Thyroid gland (tissue), 4 donors: ENCODE results near the gene CLSTN2. TPM values are rescaled to one million over a fixed set of nuclear protein-coding genes. Genes with fewer than 3 reads are reported as not detected.

Source experiments
- DNase-seq, 2 donors: peaks; one replicate each; pipeline ENCODE4 v3.0.0-alpha.2; 2019
- H3K27ac ChIP-seq, 3 donors: fragments of 200-600 bp; sonication (generic); 1 replicate in 2 of 3; 2 replicates in 1 of 3; pipeline ENCODE4 v1.5.1; 2016 to 2019; ENCODE audit warnings: mild to moderate bottlenecking in 1 of 3, moderate library complexity in 1 of 3
- H3K27me3 ChIP-seq: fragments of 200-600 bp; sonication (generic); one replicate; pipeline ENCODE4 v1.5.1; 2019
- H3K36me3 ChIP-seq, 2 donors: fragments of 200-600 bp; sonication (generic); one replicate each; pipeline ENCODE4 v1.5.1; 2016 to 2019
- H3K4me1 ChIP-seq, 2 donors: fragments of 200-600 bp; sonication (generic); one replicate each; pipeline ENCODE4 v1.5.1; 2017 to 2019
- H3K4me3 ChIP-seq, 3 donors: fragments of 200-600 bp; sonication (generic); replicated peaks in 1 of 3; 1 replicate in 2 of 3; 2 replicates in 1 of 3; pipeline ENCODE4 v1.5.1; 2016; ENCODE audit warnings: mild to moderate bottlenecking in 1 of 3
- H3K9me3 ChIP-seq: fragments of 200-600 bp; sonication (generic); one replicate; pipeline ENCODE4 v1.5.1; 2017
- POLR2A ChIP-seq, 2 donors: fragments of 450-650 bp; IDR thresholded peaks; one replicate each; pipeline ENCODE4 v1.6.1; 2017; ENCODE audit warnings: antibody characterized with exemption in 2 of 2, mild to moderate bottlenecking in 2 of 2, moderate library complexity in 1 of 2
- WGBS, 2 donors: methylation state at CpG; one replicate each; pipeline ENCODE4 v1.1.5; 2017; 5-methylcytosine and 5-hydroxymethylcytosine counted together
- intact Hi-C: fragments of 100-400 bp; cut with DNase I; formaldehyde crosslinking; loops from one replicate; pipeline ENCODE4 v1.15.1; 2023
- total RNA-seq, 4 donors: library from RNA; depleted of rRNA; stranded (reverse); fragments of >200 nt; gene quantifications; one replicate each; pipeline ENCODE4 v1.2.3, GENCODE V29; 2016
- TF ChIP-seq, protein P1 (sequence below), 6 experiments: fragments of 200-600 bp in 3 of 6; fragments of 450-650 bp in 3 of 6; sonication (generic) in 3 of 6; IDR thresholded peaks; one replicate each; pipeline ENCODE4 v1.5.1; 2016 to 2019; ENCODE audit warnings: antibody characterized with exemption in 6 of 6, mild to moderate bottlenecking in 2 of 6, inconsistent platforms in 1 of 6, moderate library complexity in 1 of 6

The CLSTN2 gene
- total RNA-seq, 4 donors from 2014 or later = 9.7 to 32.9 (median 15.5) TPM

GRCh38 chr3:140196970-140197369 is 262.0 kb downstream of the CLSTN2 start:
- Histone ChIP-seq H3K4me1 (no peaks in the 10 kb centered on the region), H3K27me3 (no peaks in the 10 kb centered on the region), H3K27ac (no peak overlapping the region), H3K9me3 (no peaks in the 10 kb centered on the region), H3K36me3 (no peaks in the 10 kb centered on the region), H3K4me3 (no peak overlapping the region)
- TF ChIP-seq, protein P1, sequence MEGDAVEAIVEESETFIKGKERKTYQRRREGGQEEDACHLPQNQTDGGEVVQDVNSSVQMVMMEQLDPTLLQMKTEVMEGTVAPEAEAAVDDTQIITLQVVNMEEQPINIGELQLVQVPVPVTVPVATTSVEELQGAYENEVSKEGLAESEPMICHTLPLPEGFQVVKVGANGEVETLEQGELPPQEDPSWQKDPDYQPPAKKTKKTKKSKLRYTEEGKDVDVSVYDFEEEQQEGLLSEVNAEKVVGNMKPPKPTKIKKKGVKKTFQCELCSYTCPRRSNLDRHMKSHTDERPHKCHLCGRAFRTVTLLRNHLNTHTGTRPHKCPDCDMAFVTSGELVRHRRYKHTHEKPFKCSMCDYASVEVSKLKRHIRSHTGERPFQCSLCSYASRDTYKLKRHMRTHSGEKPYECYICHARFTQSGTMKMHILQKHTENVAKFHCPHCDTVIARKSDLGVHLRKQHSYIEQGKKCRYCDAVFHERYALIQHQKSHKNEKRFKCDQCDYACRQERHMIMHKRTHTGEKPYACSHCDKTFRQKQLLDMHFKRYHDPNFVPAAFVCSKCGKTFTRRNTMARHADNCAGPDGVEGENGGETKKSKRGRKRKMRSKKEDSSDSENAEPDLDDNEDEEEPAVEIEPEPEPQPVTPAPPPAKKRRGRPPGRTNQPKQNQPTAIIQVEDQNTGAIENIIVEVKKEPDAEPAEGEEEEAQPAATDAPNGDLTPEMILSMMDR (IDR thresholded peaks at IDR 0.05) = no peak
- no peak for TF ChIP-seq POLR2A (IDR thresholded peaks at IDR 0.05)
- intact Hi-C loops = no loop called here
- no peak for DNase-seq

GRCh38 chr3:140198242-140198641 is 263.3 kb downstream of the CLSTN2 start:
- intact Hi-C loops = no loop called here
- DNase-seq = no peak
- TF ChIP-seq, protein P1 (IDR thresholded peaks at IDR 0.05) = no peak
- no peak for TF ChIP-seq POLR2A (IDR thresholded peaks at IDR 0.05)

DNA sequence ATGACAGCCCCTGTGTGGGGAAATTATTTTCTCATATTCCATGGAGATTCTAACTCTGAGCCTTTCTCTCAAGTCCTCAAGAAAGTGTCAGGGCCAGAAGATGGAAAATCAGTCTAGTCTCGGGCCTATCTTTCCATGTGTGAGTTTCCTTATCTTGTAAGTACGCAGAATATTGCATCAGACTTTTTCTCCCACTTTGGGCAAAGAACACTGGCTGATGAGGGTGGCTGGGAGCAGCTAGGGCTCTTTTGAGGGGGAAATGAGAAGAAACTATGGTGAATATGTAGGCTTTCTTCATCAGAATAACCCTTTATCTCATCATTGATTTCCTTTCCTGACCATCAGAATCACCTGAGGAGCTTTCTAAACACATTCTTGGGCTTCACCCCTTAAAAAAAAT is 264.0 kb downstream of the CLSTN2 start:
- Histone ChIP-seq H3K4me3 (no peak overlapping the region), H3K27me3 (no peaks in the 10 kb centered on the region), H3K9me3 (no peaks in the 10 kb centered on the region), H3K27ac (no peak overlapping the region), H3K4me1 (peaks cover 0 to 4% of the 10 kb centered on the region in 2 donors), H3K36me3 (no peaks in the 10 kb centered on the region)
- TF ChIP-seq, protein P1 (IDR thresholded peaks at IDR 0.05) = no peak
- TF ChIP-seq POLR2A (IDR thresholded peaks at IDR 0.05) = no peak
- WGBS, 2 donors = 91% methylated on average over 2 of the region's 2 CpGs
- intact Hi-C loops = no loop called here
- no peak for DNase-seq

More at GRCh38 chr3:140198242-140198641, 263.3 kb downstream of the CLSTN2 start:
- Histone ChIP-seq H3K4me1 (no peaks in the 10 kb centered on the region), H3K4me3 (no peak overlapping the region), H3K27ac (no peak overlapping the region), H3K36me3 (no peaks in the 10 kb centered on the region), H3K27me3 (no peaks in the 10 kb centered on the region), H3K9me3 (no peaks in the 10 kb centered on the region)
- WGBS, 2 donors = 85 to 95% methylated on average over 2 of the region's 2 CpGs

DNA sequence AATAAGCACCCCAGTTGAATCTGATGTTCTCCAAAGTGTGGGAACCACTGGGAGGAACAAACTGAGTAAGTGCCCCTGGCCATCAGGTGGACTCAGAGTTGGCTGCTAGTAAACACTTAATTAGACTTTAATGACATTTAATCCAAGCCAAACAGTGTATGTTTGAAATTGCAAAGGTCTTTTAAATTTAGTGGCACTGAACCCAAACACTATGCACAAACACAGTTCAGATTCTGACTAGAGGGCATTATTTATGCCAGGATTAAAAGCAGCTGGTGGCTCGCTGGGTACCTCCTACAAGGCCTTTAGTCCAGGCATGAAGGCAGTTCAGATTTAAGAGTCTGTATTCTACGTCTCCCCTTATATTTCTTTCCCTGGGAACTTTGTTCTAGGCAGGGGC is 264.8 kb downstream of the CLSTN2 start:
- no peak overlapping the region for H3K4me3 ChIP-seq
- WGBS, 2 donors = 90 to 98% methylated on average over 2 of the region's 2 CpGs
- peaks cover 0 to 4% of the 10 kb centered on the region in 2 donors for H3K4me1 ChIP-seq
- H3K9me3 ChIP-seq = no peaks in the 10 kb centered on the region
- TF ChIP-seq, protein P1 (IDR thresholded peaks at IDR 0.05) = no peak
- TF ChIP-seq POLR2A (IDR thresholded peaks at IDR 0.05) = no peak
- no peak for DNase-seq
- intact Hi-C loops = no loop called here
- no peak overlapping the region for H3K27ac ChIP-seq
- H3K27me3 ChIP-seq = no peaks in the 10 kb centered on the region
- no peaks in the 10 kb centered on the region for H3K36me3 ChIP-seq

DNA sequence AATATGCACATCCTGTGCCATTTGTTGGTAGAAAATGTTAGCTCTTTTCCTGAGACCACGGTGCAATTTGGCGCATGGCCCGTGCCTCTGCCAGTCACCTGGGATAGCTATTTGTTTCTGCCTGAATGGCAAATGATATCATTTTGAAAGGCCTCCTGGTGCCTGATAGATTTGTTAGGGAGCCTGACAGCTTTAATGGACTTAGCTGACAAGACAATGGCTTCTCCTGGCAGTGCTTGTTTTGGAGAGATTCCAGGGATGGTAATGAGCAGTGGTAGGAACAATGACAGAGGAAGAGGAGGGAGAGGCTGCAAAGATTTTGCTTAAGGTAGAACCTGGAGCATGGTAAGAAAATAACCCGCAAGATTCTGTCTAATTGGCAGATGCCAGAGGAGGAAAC is 268.5 kb downstream of the CLSTN2 start:
- Histone ChIP-seq H3K4me3 (no peak overlapping the region), H3K36me3 (no peaks in the 10 kb centered on the region), H3K9me3 (no peaks in the 10 kb centered on the region), H3K4me1 (peaks cover 0 to 4% of the 10 kb centered on the region in 2 donors), H3K27ac (no peak overlapping the region), H3K27me3 (no peaks in the 10 kb centered on the region)
- intact Hi-C loops = no loop called here
- WGBS, 2 donors = 46 to 53% methylated on average over 4 of the region's 4 CpGs
- peak; percentile 44 to 53 for DNase-seq
- no peak for TF ChIP-seq POLR2A (IDR thresholded peaks at IDR 0.05)
- TF ChIP-seq, protein P1 (IDR thresholded peaks at IDR 0.05) = no peak
